HG02571 (cell line): ENCODE measurements around the gene TP53TG3B.
"Not testable (repeated sequence)": the region's sequence is repeated elsewhere in the genome, so short reads cannot be mapped to it uniquely, and the experiment has no call there.

Source experiments
- ATAC-seq: cut with Tn5 transposase; IDR thresholded peaks from one replicate; pipeline ENCODE4 v1.9.1; 2021; ENCODE audit warnings: mild to moderate bottlenecking, moderate library complexity; ENCODE audit not compliant: unreplicated experiment

Gene TP53TG3B

GRCh38 chr16:33360541-33360940, at the start of gene TP53TG3B:
Gene TP53TG3B, plus strand, starts transcription at chr16:33360841. Its CDS starts 68 bp downstream, at chr16:33360909.
- not testable (repeated sequence) for ATAC-seq

DNA sequence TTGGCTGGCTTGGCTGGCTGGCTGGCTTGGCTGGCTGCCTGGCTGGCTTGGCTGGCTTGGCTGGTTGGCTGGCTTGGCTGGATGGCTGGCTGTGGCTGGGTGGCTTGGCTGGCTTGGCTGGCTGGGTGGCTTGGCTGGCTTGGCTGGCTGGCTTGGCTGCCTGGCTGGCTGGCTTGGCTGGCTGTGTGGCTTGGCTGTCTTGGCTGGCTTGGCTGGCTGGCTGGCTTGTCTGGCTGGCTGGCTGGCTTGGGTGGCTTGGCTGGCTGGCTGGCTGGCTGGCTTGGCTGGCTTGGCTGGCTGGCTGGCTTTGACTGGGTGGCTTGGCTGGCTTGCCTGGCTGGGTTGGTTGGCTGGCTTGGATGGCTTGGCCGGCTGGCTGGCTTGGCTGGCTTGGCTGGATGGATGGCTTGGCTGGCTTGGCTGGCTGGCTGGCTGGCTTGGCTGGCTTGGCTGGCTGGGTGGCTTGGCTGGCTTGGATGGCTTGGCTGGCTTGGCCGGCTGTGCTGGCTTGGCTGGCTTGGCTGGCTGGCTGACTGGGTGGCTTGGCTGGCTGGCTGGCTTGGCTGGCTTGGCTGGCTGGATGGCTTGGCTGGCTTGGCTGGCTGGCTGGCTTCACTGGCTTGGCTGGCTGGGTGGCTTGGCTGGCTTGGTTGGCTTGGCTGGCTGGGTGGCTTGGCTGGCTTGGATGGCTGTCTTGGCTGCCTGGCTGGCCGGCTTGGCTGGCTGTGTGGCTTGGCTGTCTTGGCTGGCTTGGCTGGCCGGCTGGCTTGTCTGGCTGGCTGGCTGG, 24.2 kb upstream of the TP53TG3B start:
- not testable (repeated sequence) for ATAC-seq

GRCh38 chr16:33337627-33338542, 22.8 kb upstream of the TP53TG3B start:
- ATAC-seq: not testable (repeated sequence)

GRCh38 chr16:33338543-33338951, 22.1 kb upstream of the TP53TG3B start:
- not testable (repeated sequence) for ATAC-seq

DNA sequence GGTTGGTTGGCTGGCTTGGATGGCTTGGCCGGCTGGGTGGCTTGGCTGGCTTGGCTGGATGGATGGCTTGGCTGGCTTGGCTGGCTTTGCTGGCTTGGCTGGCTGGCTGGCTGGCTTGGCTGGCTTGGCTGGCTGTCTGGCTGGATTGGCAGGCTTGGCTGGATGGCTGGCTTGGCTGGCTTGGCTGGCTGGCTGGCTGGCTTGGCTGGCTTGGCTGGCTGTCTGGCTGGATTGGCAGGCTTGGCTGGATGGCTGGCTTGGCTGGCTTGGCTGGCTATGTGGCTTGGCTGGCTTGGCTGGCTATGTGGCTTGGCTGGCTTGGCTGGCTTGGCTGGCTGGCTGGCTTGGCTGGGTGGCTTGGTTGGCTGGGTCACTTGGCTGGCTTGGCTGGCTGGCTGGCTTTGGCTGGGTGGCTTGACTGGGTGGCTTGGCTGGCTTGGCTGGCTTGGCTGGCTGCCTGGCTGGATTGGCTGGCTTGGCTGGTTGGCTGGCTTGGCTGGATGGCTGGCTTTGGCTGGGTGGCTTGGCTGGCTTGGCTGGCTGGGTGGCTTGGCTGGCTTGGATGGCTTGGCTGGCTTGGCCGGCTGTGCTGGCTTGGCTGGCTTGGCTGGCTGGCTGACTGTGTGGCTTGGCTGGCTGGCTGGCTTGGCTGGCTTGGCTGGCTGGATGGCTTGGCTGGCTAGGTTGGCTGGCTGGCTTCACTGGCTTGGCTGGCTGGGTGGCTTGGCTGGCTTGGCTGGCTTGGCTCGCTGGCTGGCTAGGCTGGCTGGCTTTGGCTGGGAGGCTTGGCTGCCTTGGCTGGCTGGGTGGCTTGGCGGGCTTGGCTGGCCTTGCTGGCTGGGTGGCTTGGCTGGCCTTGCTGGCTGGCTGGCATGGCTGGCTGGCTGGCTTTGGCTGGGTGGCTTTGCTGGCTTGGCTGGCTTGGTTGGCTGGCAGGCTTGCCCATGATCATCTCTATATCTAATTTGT, 21.3 kb upstream of the TP53TG3B start:
- not testable (repeated sequence) for ATAC-seq
